Tibial nerve (tissue), 4 donors: ENCODE measurements around the gene LECT2.

Source experiments
- CTCF ChIP-seq, 5 experiments: fragments of 200-600 bp in 3 of 5; fragments of 450-650 bp in 2 of 5; sonication (generic) in 3 of 5; IDR thresholded peaks; one replicate each; pipeline ENCODE4 v1.5.1; 2016 to 2019; ENCODE audit warnings: antibody characterized with exemption in 5 of 5, mild to moderate bottlenecking in 3 of 5, moderate library complexity in 2 of 5
- EP300 ChIP-seq, 2 donors: sonication (generic); formaldehyde crosslinking; IDR thresholded peaks; one replicate each; pipeline ENCODE4 v1.6.1; 2017; ENCODE audit warnings: antibody characterized with exemption in 2 of 2, mild to moderate bottlenecking in 1 of 2
- POLR2A ChIP-seq, 2 donors: fragments of 450-650 bp; IDR thresholded peaks; one replicate each; pipeline ENCODE4 v1.6.1; 2017; ENCODE audit warnings: antibody characterized with exemption in 2 of 2, mild to moderate bottlenecking in 2 of 2, moderate library complexity in 2 of 2

GRCh38 chr5:135951257-135951656 is 3.5 kb downstream of the LECT2 start:
- no peak for TF ChIP-seq CTCF (IDR thresholded peaks at IDR 0.05)
- no peak for TF ChIP-seq POLR2A (IDR thresholded peaks at IDR 0.05)
- TF ChIP-seq EP300 (IDR thresholded peaks at IDR 0.05): no peak
